Endothelial cell of umbilical vein (primary cell): ENCODE data around the gene WDR27. TPM values are rescaled to one million over a fixed set of nuclear protein-coding genes. Genes with fewer than 3 reads are reported as not detected.

Experiments used
- BruUV-seq: library from RNA; stranded (reverse); fragments of 400-500 nt; replicated peaks from 2 replicates; lab custom pipeline; 2021; lab: Mats Ljungman, UMichigan
- CTCF ChIA-PET: fragments of 300-600, 350-600 bp; sonication (Branson Sonifier 250); formaldehyde crosslinking; loops from one replicate; lab custom pipeline; 2021; ENCODE audit warnings: antibody characterized with exemption, inconsistent platforms; lab: Charles Lee
- POLR2A ChIA-PET: fragments of 300-600, 350-600 bp; sonication (Branson Sonifier 250); formaldehyde crosslinking; loops from one replicate; lab custom pipeline; 2021; ENCODE audit warnings: antibody characterized with exemption, inconsistent platforms; lab: Charles Lee
- DNase-seq: peaks from one replicate; pipeline ENCODE4 v3.0.0-alpha.2; 2011; ENCODE audit warnings: low read depth, low spot score
- FAIRE-seq: peaks from 2 replicates; lab custom pipeline; 2011; peaks lifted over from hg19 to GRCh38; lab: Jason Lieb, UNC
- H2AFZ ChIP-seq: 2 replicates; pipeline ENCODE4 v1.6.0; 2012; ENCODE audit warnings: low read depth, low read length, control low read depth, inconsistent platforms
- H3K27ac ChIP-seq: 2 replicates; pipeline ENCODE4 v1.5.1; 2011; ENCODE audit warnings: low read depth, mild to moderate bottlenecking, control low read depth, low read length, moderate library complexity; ENCODE audit not compliant: insufficient read depth
- H3K27me3 ChIP-seq, 2 experiments: 2 replicates each; pipeline versions ENCODE4 v1.6.0 to v1.6.1; 2011; ENCODE audit warnings: low read length in 2 of 2, mixed read lengths in 1 of 2; ENCODE audit not compliant: control insufficient read depth in 2 of 2, insufficient read depth in 2 of 2
- H3K36me3 ChIP-seq, 2 experiments: 2 replicates in 1 of 2; 3 replicates in 1 of 2; pipeline ENCODE4 v1.5.1; 2011; ENCODE audit warnings: low read length in 2 of 2, mild to moderate bottlenecking in 1 of 2, moderate library complexity in 1 of 2; ENCODE audit not compliant: control insufficient read depth in 2 of 2, insufficient read depth in 2 of 2; ENCODE audit errors: extremely low read depth in 1 of 2
- H3K4me1 ChIP-seq: 3 replicates; pipeline ENCODE4 v1.5.1; 2011; ENCODE audit warnings: mild to moderate bottlenecking, low read length; ENCODE audit not compliant: control insufficient read depth, insufficient read depth; ENCODE audit errors: extremely low read depth
- H3K4me2 ChIP-seq: 2 replicates; pipeline ENCODE4 v1.6.1; 2011; ENCODE audit warnings: low read length, control low read depth, mixed read lengths; ENCODE audit not compliant: insufficient read depth
- H3K4me3 ChIP-seq, 3 experiments: fragments of 200-600 bp in 1 of 3; sonication (generic), shearing (Covaris generic) in 1 of 3; replicated peaks in 1 of 3; 2 replicates each; pipeline ENCODE4 v1.5.1; 2011 to 2016; ENCODE audit warnings: control low read depth in 3 of 3, low read length in 3 of 3, mild to moderate bottlenecking in 2 of 3, inconsistent platforms in 1 of 3, low read depth in 1 of 3, moderate library complexity in 1 of 3; ENCODE audit not compliant: insufficient read depth in 1 of 3
- H3K79me2 ChIP-seq: 2 replicates; pipeline ENCODE4 v1.6.0; 2012; ENCODE audit warnings: low read length, inconsistent platforms; ENCODE audit not compliant: control insufficient read depth, insufficient read depth
- H3K9ac ChIP-seq: replicated peaks from 2 replicates; pipeline ENCODE3; 2011; ENCODE audit warnings: low read length, control low read depth; ENCODE audit not compliant: insufficient read depth; ENCODE audit errors: extremely low read depth
- H3K9me1 ChIP-seq: replicated peaks from 3 replicates; pipeline ENCODE4 v1.6.0; 2011; ENCODE audit warnings: mild to moderate bottlenecking, low read length; ENCODE audit not compliant: control insufficient read depth, insufficient read depth; ENCODE audit errors: extremely low read depth
- H3K9me3 ChIP-seq: replicated peaks from 2 replicates; pipeline ENCODE4 v1.5.1; 2012; ENCODE audit warnings: low read length, inconsistent platforms; ENCODE audit not compliant: control insufficient read depth, insufficient read depth
- H4K20me1 ChIP-seq: replicated peaks from 2 replicates; pipeline ENCODE3; 2011; ENCODE audit warnings: mild to moderate bottlenecking, low read length; ENCODE audit not compliant: control insufficient read depth, insufficient read depth; ENCODE audit errors: extremely low read depth
- CTCF ChIP-seq, 2 donors: IDR thresholded peaks; 1 replicate in 1 of 2; 2 replicates in 1 of 2; pipeline ENCODE4 v1.5.1; 2011; ENCODE audit warnings: low read length in 2 of 2, mild to moderate bottlenecking in 2 of 2, moderate library complexity in 2 of 2, control low read depth in 1 of 2, inconsistent platforms in 1 of 2, low read depth in 1 of 2; ENCODE audit not compliant: insufficient read depth in 1 of 2; ENCODE audit errors: extremely low read depth in 1 of 2
- EZH2 ChIP-seq: IDR thresholded peaks from 2 replicates; pipeline ENCODE4 v1.6.1; 2012; ENCODE audit warnings: borderline replicate concordance, low read depth, mild to moderate bottlenecking, moderate library complexity, low read length, inconsistent platforms; ENCODE audit not compliant: severe bottlenecking
- FOS ChIP-seq: IDR thresholded peaks from 2 replicates; pipeline ENCODE4 v1.6.1; 2011; ENCODE audit warnings: mild to moderate bottlenecking, low read length, moderate library complexity, borderline replicate concordance; ENCODE audit not compliant: insufficient read depth
- GATA2 ChIP-seq: IDR thresholded peaks from 2 replicates; pipeline ENCODE4 v1.7.0; 2011; ENCODE audit warnings: low read depth, mild to moderate bottlenecking, moderate library complexity, mixed read lengths, low read length; ENCODE audit not compliant: insufficient read length, insufficient read depth
- JUN ChIP-seq: IDR thresholded peaks from 2 replicates; pipeline ENCODE4 v1.6.1; 2011; ENCODE audit warnings: borderline replicate concordance, low read depth; ENCODE audit not compliant: insufficient read length, insufficient read depth
- MAX ChIP-seq: IDR thresholded peaks from 2 replicates; pipeline ENCODE4 v1.6.1; 2011; ENCODE audit not compliant: insufficient read depth, insufficient read length
- MYC ChIP-seq: IDR thresholded peaks from one replicate; pipeline ENCODE4 v1.6.1; 2011; ENCODE audit warnings: mild to moderate bottlenecking, low read depth, low read length
- POLR2A ChIP-seq: IDR thresholded peaks from 2 replicates; pipeline ENCODE4 v1.6.1; 2012; ENCODE audit warnings: low read depth, mild to moderate bottlenecking, control low read depth, low read length
- POLR2AphosphoS5 ChIP-seq: IDR thresholded peaks from 2 replicates; pipeline ENCODE4 v1.6.1; 2012; ENCODE audit warnings: low read depth, mild to moderate bottlenecking, control low read depth, low read length, moderate library complexity; ENCODE audit not compliant: insufficient read depth
- dilution Hi-C: fragments of 300-500 bp; cut with MboI; formaldehyde crosslinking; loops from one replicate; pipeline ENCODE4 v1.15.0; 2019; ENCODE audit warnings: low sequenced_read_pairs; ENCODE audit not compliant: extremely low pct_ligation_motif_present
- intact Hi-C: fragments of 100-400 bp; cut with micrococcal nuclease; formaldehyde crosslinking; loops from one replicate; pipeline ENCODE4 v1.10.0; 2022
- polyA plus RNA-seq, 4 experiments: library from polyadenylated mRNA; depleted of rRNA in 3 of 4; stranded (reverse) in 3 of 4; unstranded in 1 of 4; fragments of >200 nt; gene quantifications; 2 replicates each; pipeline versions ENCODE4 v1.2.1 to v1.2.3, GENCODE V29; 2011 to 2012; ENCODE audit warnings: missing spikeins in 1 of 4
- total RNA-seq: library from RNA; stranded (reverse); gene quantifications from 2 replicates; pipeline ENCODE4 v1.2.3, GENCODE V29; 2021

The WDR27 gene
- total and polyA plus RNA-seq, 2 donors (not counting 3 experiments of a cell fraction or from before 2014, with no cell fraction given), result 60.1 to 69.7 TPM

DNA sequence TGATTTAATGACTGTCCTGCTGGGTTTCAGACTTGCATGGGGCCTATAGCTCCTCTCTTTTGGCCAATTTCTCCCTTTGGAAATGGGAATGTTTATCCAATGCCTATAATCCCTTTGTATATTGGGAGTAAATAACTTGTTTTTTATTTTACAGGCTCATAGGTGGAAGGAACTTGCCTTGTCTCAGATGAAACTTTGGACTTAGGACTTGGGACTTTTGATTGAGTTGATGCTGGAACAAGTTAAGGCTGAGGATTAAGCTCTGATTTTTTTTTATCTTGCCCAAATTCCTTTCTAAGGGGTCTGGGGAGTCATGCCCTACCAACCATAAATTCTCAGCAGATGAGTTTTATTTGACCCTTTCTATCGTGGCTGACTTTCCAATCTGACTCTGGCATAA, 23.5 kb downstream of the WDR27 start:
- Histone ChIP-seq H3K4me3 (no peak overlapping the region), H3K9me1 (no peaks in the 10 kb centered on the region), H3K4me1 (no peaks in the 10 kb centered on the region), H3K36me3 (peaks cover 0 to 8% of the 10 kb centered on the region in 2 experiments), H3K27me3 (no peaks in the 10 kb centered on the region), H3K27ac (no peak overlapping the region), H3K79me2 (no peaks in the 10 kb centered on the region), H3K9me3 (no peaks in the 10 kb centered on the region), H2AFZ (no peak overlapping the region), H3K4me2 (no peak overlapping the region), H3K9ac (no peak overlapping the region), H4K20me1 (no peaks in the 10 kb centered on the region)
- intact Hi-C loops, result no loop called here
- ChIA-PET POLR2A (no interaction called here), CTCF (interaction anchor here (1.2 to 2.8 kb wide), 2 partner anchors 9 to 32 kb away, joined by 3 to 10 read pairs; no protein-coding TSS in a partner anchor)
- no peak for DNase-seq
- dilution Hi-C loops, result no loop called here
- FAIRE-seq, result no peak
- no TSS peak for BruUV-seq
- TF ChIP-seq MYC, result no peak
- TF ChIP-seq MAX, result no peak

DNA sequence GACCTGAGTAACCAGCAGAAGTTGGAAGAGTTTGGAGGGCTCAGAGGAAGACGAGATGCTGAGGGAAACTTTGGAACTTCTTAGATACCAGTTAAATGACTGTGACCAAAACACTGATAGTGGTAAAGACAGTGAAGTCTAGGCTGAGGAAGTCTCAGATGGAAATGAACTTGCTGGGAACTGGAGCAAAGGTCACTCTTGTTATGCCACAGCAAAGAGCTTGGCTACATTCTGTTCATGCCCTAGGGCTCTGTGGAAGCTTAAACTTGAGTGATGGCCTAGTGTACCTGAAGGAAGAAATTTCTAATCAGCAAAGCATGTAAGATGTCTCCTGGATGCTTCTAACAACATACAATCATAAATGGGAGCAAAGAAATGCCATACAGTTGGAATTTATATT, 24.7 kb downstream of the WDR27 start:
- Histone ChIP-seq H3K4me2 (no peak overlapping the region), H3K4me3 (no peak overlapping the region), H3K9me3 (no peaks in the 10 kb centered on the region), H4K20me1 (no peaks in the 10 kb centered on the region), H3K36me3 (peaks cover 0 to 6% of the 10 kb centered on the region in 2 experiments), H3K4me1 (no peaks in the 10 kb centered on the region), H3K27me3 (no peaks in the 10 kb centered on the region), H3K27ac (no peak overlapping the region), H2AFZ (no peak overlapping the region), H3K9ac (no peak overlapping the region), H3K9me1 (no peaks in the 10 kb centered on the region), H3K79me2 (no peaks in the 10 kb centered on the region)
- ChIA-PET POLR2A (no interaction called here), CTCF (interaction anchor here (1.2 to 2.8 kb wide), 2 partner anchors 8 to 19 kb away, joined by 3 to 10 read pairs; no protein-coding TSS in a partner anchor)
- dilution Hi-C loops (no loop called here), intact Hi-C loops (no loop called here)
- FAIRE-seq (no peak), DNase-seq (no peak)
- BruUV-seq, result no TSS peak
- TF ChIP-seq MYC (no peak), POLR2A (no peak), EZH2 (no peak), POLR2AphosphoS5 (no peak), MAX (no peak), FOS (no peak), CTCF (IDR thresholded peaks at IDR 0.05; ENCODE audit: extremely low read depth in 1 of 2, insufficient read depth in 1 of 2, low read depth in 1 of 2, low read length in 2 of 2) (no peak), GATA2 (no peak), JUN (no peak)
